Hindlimb muscle (tissue), 1 donor: Measurements from ENCODE around the gene BARX1. TPM values are rescaled to one million over a fixed set of nuclear protein-coding genes. Genes with fewer than 3 reads are reported as not detected.

ENCODE experiments used
- polyA plus RNA-seq: library from polyadenylated mRNA; unstranded; fragments of 120-200 nt; gene quantifications from one replicate; pipeline ENCODE4 v1.2.1, GENCODE V29; 2013; ENCODE audit not compliant: insufficient read length

Gene BARX1
- polyA plus RNA-seq, 1 donor, result not detected

Other genes starting within 250 kb of the BARX1 start
- 7.2 TPM for gene PTPDC1, start 129.1 kb upstream of the BARX1 start, polyA plus RNA-seq